ENCODE results near the gene HMGCR.

GRCh38 chr5:75405296-75405695 lies 68.3 kb downstream of the HMGCR start:
- TF ChIP-seq POLR2A (IDR thresholded peaks at IDR 0.05) (no peak), CTCF (IDR thresholded peaks at IDR 0.05) (no peak)

All from uterus (tissue), 2 donors.